Prostate gland (tissue), 2 donors: ENCODE data around the gene WFDC11. TPM values are rescaled to one million over a fixed set of nuclear protein-coding genes. Genes with fewer than 3 reads are reported as not detected.
"Not testable (repeated sequence)": the region's sequence is repeated elsewhere in the genome, so short reads cannot be mapped to it uniquely, and the experiment has no call there.

ENCODE experiments used
- DNase-seq: peaks from one replicate; pipeline ENCODE4 v3.0.0-alpha.2; 2019; ENCODE audit warnings: low spot score
- H3K27ac ChIP-seq, 2 donors: fragments of 200-600 bp; sonication (generic); 2 replicates each; pipeline ENCODE4 v1.5.1; 2017 to 2019
- H3K27me3 ChIP-seq: fragments of 200-600 bp; sonication (generic); replicated peaks from 2 replicates; pipeline ENCODE4 v1.5.1; 2019; ENCODE audit not compliant: insufficient read depth
- H3K36me3 ChIP-seq, 2 donors: fragments of 200-600 bp; sonication (generic); 1 replicate in 1 of 2; 2 replicates in 1 of 2; pipeline versions ENCODE4 v1.5.1 to v1.8.1; 2017 to 2019
- H3K4me1 ChIP-seq: fragments of 200-600 bp; sonication (generic); replicated peaks from 2 replicates; pipeline ENCODE4 v1.5.1; 2019
- H3K4me3 ChIP-seq, 2 donors: fragments of 200-600 bp; sonication (generic); 2 replicates each; pipeline ENCODE4 v1.5.1; 2017 to 2019
- H3K9me3 ChIP-seq: fragments of 200-600 bp; sonication (generic); 2 replicates; pipeline ENCODE4 v1.5.1; 2017
- POLR2A ChIP-seq: fragments of 450-650 bp; IDR thresholded peaks from one replicate; pipeline ENCODE4 v1.6.1; 2016; ENCODE audit warnings: antibody characterized with exemption, mild to moderate bottlenecking
- POLR2AphosphoS5 ChIP-seq: sonication (generic); formaldehyde crosslinking; IDR thresholded peaks from one replicate; pipeline ENCODE4 v1.6.1; 2017; ENCODE audit warnings: antibody characterized with exemption
- WGBS: methylation state at CpG from one replicate; pipeline ENCODE4 v1.1.5; 2018; 5-methylcytosine and 5-hydroxymethylcytosine counted together
- intact Hi-C: fragments of 100-400 bp; cut with DNase I; formaldehyde crosslinking; loops from one replicate; pipeline ENCODE4 v1.14.2; 2022
- total RNA-seq, 2 donors: library from RNA; depleted of rRNA; stranded (reverse); fragments of >200 nt; gene quantifications; one replicate each; pipeline ENCODE4 v1.1.0, GENCODE V29; 2016
- TF ChIP-seq, protein P1 (sequence below), 4 experiments: fragments of 200-600 bp in 2 of 4; fragments of 450-650 bp in 2 of 4; sonication (generic) in 2 of 4; IDR thresholded peaks; 1 replicate in 3 of 4; 2 replicates in 1 of 4; pipeline ENCODE4 v1.5.1; 2016 to 2019; ENCODE audit warnings: antibody characterized with exemption in 4 of 4, mild to moderate bottlenecking in 2 of 4, moderate library complexity in 2 of 4

The WFDC11 gene
- total RNA-seq, result not detected

DNA sequence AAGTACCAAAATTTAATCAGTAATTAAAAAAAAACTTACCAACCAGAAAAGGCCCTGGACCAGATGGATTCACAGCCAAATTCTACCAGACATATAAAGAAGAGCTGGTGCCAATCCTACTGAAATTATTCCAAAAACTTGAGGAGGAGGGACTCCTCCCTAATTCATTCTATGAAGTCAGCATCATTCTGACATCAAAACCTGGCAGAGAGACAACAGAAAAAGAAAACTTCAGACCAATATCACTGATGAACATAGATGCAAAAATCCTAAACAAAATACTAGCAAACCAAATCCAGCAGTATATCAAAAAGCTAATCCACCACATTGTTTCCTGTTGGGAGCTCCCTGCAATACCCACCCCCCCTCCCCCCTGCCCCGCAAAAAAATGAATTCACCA lies at the start of gene WFDC11:
Gene WFDC11, minus strand, starts transcription at position 101 of the 400 bp plus-strand sequence. CDS start 19,639 bp downstream, outside the sequence.
- no peaks in the 10 kb centered on the region for H3K9me3 ChIP-seq
- DNase-seq, result no peak
- 93% methylated on average over 1 of the region's 1 CpG for WGBS
- TF ChIP-seq POLR2AphosphoS5, result no peak
- TF ChIP-seq, protein P1, sequence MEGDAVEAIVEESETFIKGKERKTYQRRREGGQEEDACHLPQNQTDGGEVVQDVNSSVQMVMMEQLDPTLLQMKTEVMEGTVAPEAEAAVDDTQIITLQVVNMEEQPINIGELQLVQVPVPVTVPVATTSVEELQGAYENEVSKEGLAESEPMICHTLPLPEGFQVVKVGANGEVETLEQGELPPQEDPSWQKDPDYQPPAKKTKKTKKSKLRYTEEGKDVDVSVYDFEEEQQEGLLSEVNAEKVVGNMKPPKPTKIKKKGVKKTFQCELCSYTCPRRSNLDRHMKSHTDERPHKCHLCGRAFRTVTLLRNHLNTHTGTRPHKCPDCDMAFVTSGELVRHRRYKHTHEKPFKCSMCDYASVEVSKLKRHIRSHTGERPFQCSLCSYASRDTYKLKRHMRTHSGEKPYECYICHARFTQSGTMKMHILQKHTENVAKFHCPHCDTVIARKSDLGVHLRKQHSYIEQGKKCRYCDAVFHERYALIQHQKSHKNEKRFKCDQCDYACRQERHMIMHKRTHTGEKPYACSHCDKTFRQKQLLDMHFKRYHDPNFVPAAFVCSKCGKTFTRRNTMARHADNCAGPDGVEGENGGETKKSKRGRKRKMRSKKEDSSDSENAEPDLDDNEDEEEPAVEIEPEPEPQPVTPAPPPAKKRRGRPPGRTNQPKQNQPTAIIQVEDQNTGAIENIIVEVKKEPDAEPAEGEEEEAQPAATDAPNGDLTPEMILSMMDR (IDR thresholded peaks at IDR 0.05), result no peak
- TF ChIP-seq POLR2A, result no peak
- no peak within 1 kb of the TSS for H3K27ac ChIP-seq
- no peak within 1 kb of the TSS for H3K4me3 ChIP-seq
- intact Hi-C loops, result no loop called here
- no peaks in the 10 kb centered on the region for H3K27me3 ChIP-seq
- no peaks in the 10 kb centered on the region for H3K36me3 ChIP-seq
- no peaks in the 10 kb centered on the region for H3K4me1 ChIP-seq

DNA sequence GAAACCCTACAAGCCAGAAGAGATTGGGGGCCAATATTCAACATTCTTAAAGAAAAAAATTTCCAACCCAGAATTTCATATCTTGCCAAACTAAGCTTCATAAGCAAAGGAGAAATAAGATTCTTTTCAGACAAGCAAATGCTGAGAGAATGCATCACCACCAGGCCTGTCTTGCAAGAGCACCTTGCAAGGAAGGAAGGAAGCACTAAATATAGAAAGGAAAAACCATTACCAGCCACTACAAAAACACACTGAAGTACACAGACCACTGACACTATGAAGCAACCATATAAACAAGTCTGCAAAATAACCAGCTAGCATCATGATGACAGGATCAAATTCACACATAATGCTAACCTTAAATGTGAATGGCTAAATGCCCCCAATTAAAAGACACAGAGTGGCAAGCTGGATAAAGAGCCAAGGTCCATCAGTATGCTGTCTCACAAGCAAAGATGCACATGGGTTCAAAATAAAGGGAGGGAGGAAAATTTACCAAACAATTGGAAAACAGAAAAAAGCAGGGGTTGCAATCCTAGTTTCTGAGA lies 46.2 kb upstream of the WFDC11 start:
- H3K9me3 ChIP-seq, H3K27ac ChIP-seq, H3K4me1 ChIP-seq, H3K27me3 ChIP-seq, intact Hi-C loops, DNase-seq, H3K36me3 ChIP-seq, H3K4me3 ChIP-seq: not testable (repeated sequence)

DNA sequence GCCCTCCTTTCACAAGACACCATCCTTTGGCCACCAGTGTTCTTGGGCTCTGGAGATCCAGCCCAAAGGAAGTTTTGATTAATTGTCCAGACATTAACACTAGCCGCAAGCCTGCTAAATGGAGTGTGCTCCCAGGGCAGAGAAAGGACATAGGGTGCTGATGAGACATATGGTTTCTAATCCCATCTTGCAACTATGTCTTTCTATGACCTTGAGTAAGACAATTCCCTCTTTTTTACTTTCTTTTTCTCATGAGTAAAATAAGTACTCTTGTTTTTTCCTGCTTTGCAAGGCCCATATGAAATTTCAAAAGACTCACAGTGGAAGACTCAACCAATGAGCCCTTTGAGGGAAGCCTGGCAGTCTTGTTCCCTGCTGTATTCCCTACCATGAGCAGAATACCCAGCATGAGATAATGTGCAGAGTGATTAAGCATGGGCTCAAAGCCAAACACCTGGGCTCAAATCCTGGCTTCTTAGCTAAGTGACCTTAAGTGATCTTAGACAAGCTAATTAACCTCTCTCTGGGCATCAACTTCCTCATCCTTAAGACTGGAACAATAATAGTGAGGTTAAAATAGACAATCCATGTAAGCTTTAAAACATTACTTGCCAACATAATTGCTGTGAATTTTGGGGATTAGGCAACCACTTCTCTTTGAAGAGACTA lies 35.1 kb upstream of the WFDC11 start, which contains the start of gene WFDC10B:
Gene WFDC10B, minus strand, starts transcription at position 51 of the 669 bp plus-strand sequence. CDS start 19,027 bp downstream, outside the sequence.
- Histone ChIP-seq H3K4me1 (no peaks in the 10 kb centered on the region), H3K27me3 (no peaks in the 10 kb centered on the region), H3K27ac (no peak within 1 kb of the TSS), H3K4me3 (no peak within 1 kb of the TSS), H3K9me3 (no peaks in the 10 kb centered on the region), H3K36me3 (no peaks in the 10 kb centered on the region)
- WGBS, result 92% methylated on average over 1 of the region's 1 CpG
- intact Hi-C loops, result no loop called here
- TF ChIP-seq, protein P1 (IDR thresholded peaks at IDR 0.05), result no peak
- TF ChIP-seq POLR2A, result no peak
- no peak for TF ChIP-seq POLR2AphosphoS5
- no peak for DNase-seq

DNA sequence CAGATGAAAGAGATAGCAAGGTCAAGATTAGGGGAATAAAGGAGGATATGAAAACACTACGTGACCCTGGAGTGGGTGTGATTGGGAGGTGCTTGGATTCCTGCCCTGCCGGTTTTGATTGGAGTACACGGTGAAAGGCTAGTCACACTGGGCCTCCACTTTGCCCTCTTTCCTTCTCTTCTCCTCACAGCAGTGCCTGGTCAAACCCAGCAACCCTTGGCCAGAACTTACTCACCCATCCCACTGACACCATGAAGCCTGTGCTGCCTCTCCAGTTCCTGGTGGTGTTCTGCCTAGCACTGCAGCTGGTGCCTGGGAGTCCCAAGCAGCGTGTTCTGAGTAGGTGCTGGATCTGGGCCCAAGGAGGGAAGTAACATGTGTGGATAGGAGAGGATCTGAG lies 31.8 kb upstream of the WFDC11 start, which contains the start of gene WFDC13:
Gene WFDC13, plus strand, starts transcription at position 166 of the 400 bp plus-strand sequence. Its CDS starts 86 bp downstream, at position 252.
- no peak for DNase-seq
- Histone ChIP-seq H3K9me3 (no peaks in the 10 kb centered on the region), H3K27me3 (no peaks in the 10 kb centered on the region), H3K36me3 (no peaks in the 10 kb centered on the region), H3K4me1 (no peaks in the 10 kb centered on the region), H3K4me3 (no peak within 1 kb of the TSS), H3K27ac (no peak within 1 kb of the TSS)
- WGBS, result 51% methylated on average over 4 of the region's 4 CpGs
- intact Hi-C loops, result no loop called here
- TF ChIP-seq POLR2AphosphoS5 (no peak), POLR2A (no peak)
- TF ChIP-seq, protein P1 (IDR thresholded peaks at IDR 0.05), result no peak

DNA sequence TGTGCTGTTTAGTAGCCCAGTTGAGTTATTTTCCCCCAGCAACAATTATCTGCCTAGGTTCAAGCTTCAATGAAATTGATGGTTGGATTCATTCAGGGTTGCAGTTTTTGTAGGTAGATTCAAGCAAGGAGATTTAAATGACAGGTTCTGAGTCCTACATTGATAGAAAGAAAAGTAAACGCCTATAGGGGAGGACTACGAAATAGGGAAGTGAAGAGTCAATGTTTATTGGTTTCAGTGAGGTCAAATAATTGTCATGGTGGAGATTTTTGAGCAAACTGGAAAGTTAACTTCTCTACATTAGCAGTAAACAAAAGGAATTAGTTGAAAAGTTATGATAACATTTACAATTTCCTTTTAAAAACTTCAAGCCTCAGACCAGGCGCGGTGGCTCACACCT lies 31.1 kb upstream of the WFDC11 start:
- Histone ChIP-seq H3K36me3 (no peaks in the 10 kb centered on the region), H3K4me3 (no peak overlapping the region), H3K9me3 (no peaks in the 10 kb centered on the region), H3K4me1 (no peaks in the 10 kb centered on the region), H3K27me3 (no peaks in the 10 kb centered on the region), H3K27ac (no peak overlapping the region)
- WGBS, result 50% methylated on average over 4 of the region's 4 CpGs
- intact Hi-C loops, result no loop called here
- TF ChIP-seq POLR2AphosphoS5 (no peak), POLR2A (no peak)
- TF ChIP-seq, protein P1 (IDR thresholded peaks at IDR 0.05), result no peak
- DNase-seq, result no peak
